Kidney tubule cell (primary cell): ENCODE results near the gene TPM1.

ENCODE experiments used
- DNase-seq: peaks from one replicate; pipeline ENCODE4 v3.0.0-alpha.2; 2018; ENCODE audit warnings: low spot score

TPM1 gene

GRCh38 chr15:63041402-63041973 lies 1.1 kb upstream of the TPM1 start:
- DNase-seq, result no peak

GRCh38 chr15:63042877-63043334 lies 359 bp downstream of the TPM1 start:
- DNase-seq, result no peak

- DNase-seq, result peak; percentile 44
Measured at GRCh38 chr15:63043335-63044076, 959 bp downstream of the TPM1 start.

- DNase-seq, result peak; percentile 49
Measured at GRCh38 chr15:63044077-63044644, 1.6 kb downstream of the TPM1 start.

- DNase-seq, result peak; percentile 78
Measured at GRCh38 chr15:63044645-63045464, 2.3 kb downstream of the TPM1 start.

- peak; percentile 40 for DNase-seq
Measured at GRCh38 chr15:63045465-63045840, 2.9 kb downstream of the TPM1 start.

GRCh38 chr15:63045879-63046278 lies 3.3 kb downstream of the TPM1 start:
- no peak for DNase-seq

GRCh38 chr15:63046917-63047760 lies 4.6 kb downstream of the TPM1 start:
- DNase-seq, result peak; percentile 66

- DNase-seq, result no peak
Measured at GRCh38 chr15:63047792-63048114, 5.2 kb downstream of the TPM1 start.

GRCh38 chr15:63048115-63048775 lies 5.7 kb downstream of the TPM1 start:
- DNase-seq, result peak; percentile 96

GRCh38 chr15:63048776-63049665 lies 6.5 kb downstream of the TPM1 start:
- peak; percentile 82 for DNase-seq

GRCh38 chr15:63049783-63050371 lies 7.3 kb downstream of the TPM1 start:
- DNase-seq, result peak; percentile 55

GRCh38 chr15:63050731-63051155 lies 8.2 kb downstream of the TPM1 start:
- no peak for DNase-seq

GRCh38 chr15:63051156-63052066 lies 8.9 kb downstream of the TPM1 start:
- peak; percentile 73 for DNase-seq

GRCh38 chr15:63052077-63052841 lies 9.7 kb downstream of the TPM1 start:
- DNase-seq, result peak; percentile 55

- peak; percentile 70 for DNase-seq
Measured at GRCh38 chr15:63052961-63053698, 10.6 kb downstream of the TPM1 start.

- DNase-seq, result peak; percentile 68
Measured at GRCh38 chr15:63054281-63054683, 11.7 kb downstream of the TPM1 start.
